ENCODE results near the gene C2orf80. TPM values are rescaled to one million over a fixed set of nuclear protein-coding genes. Genes with fewer than 3 reads are reported as not detected.

Gene C2orf80
- total and polyA plus RNA-seq, 2 donors (not counting 3 experiments of a cell fraction or from before 2014, with no cell fraction given) = not detected

DNA sequence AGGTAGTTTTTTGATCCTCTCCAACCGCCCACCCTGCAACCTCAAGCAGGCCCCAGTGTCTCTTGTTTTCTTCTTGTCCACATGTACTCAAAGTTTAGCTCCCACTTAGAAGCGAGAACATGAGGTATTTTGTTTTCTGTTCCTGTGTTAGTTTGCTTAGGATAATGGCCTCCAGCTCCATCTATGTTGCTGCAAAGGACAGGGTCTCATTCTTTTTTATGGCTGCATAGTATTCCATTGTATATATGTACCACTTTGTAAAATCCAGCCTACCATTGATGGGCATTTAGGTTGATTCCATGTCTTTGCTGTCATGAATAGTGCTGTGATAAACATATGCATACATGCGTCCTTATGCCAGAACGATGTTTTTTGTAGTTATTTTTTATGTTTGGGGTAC, 62.7 kb downstream of the C2orf80 start:
- no TSS peak for BruUV-seq (replicated peaks)

More for the DNA sequence above, 62.7 kb downstream of the C2orf80 start:
- POLR2A ChIA-PET = no interaction called here
- Histone ChIP-seq H3K27me3 (ENCODE audit: control insufficient read depth in 2 of 2, insufficient read depth in 2 of 2, low read length in 2 of 2) (peaks cover 9 to 23% of the 10 kb centered on the region in 2 experiments), H3K9me1 (replicated peaks; ENCODE audit: control insufficient read depth, extremely low read depth, insufficient read depth, low read length) (no peaks in the 10 kb centered on the region), H3K9me3 (replicated peaks; ENCODE audit: control insufficient read depth, insufficient read depth, low read length) (no peaks in the 10 kb centered on the region), H3K36me3 (ENCODE audit: control insufficient read depth in 2 of 2, extremely low read depth in 1 of 2, insufficient read depth in 2 of 2, low read length in 2 of 2) (no peaks in the 10 kb centered on the region), H2AFZ (ENCODE audit: low read depth, low read length) (no peak overlapping the region), H3K27ac (ENCODE audit: insufficient read depth, low read depth, low read length) (no peak overlapping the region), H3K4me2 (ENCODE audit: insufficient read depth, low read length) (no peak overlapping the region), H3K4me1 (ENCODE audit: control insufficient read depth, extremely low read depth, insufficient read depth, low read length) (no peaks in the 10 kb centered on the region), H3K79me2 (ENCODE audit: control insufficient read depth, insufficient read depth, low read length) (no peaks in the 10 kb centered on the region), H4K20me1 (replicated peaks; ENCODE audit: control insufficient read depth, extremely low read depth, insufficient read depth, low read length) (no peaks in the 10 kb centered on the region), H3K9ac (replicated peaks; ENCODE audit: extremely low read depth, insufficient read depth, low read length) (no peak overlapping the region), H3K4me3 (replicated peaks in 1 of 3; ENCODE audit: insufficient read depth in 1 of 3, low read depth in 1 of 3, low read length in 3 of 3) (no peak overlapping the region)
- CTCF ChIA-PET = no interaction called here
- DNase-seq (ENCODE audit: low read depth, low spot score) = no peak
- TF ChIP-seq POLR2A (IDR thresholded peaks at IDR 0.05; ENCODE audit: low read depth, low read length) (no peak), MAX (IDR thresholded peaks at IDR 0.05; ENCODE audit: insufficient read depth, insufficient read length) (no peak), EZH2 (IDR thresholded peaks at IDR 0.05; ENCODE audit: borderline replicate concordance, low read depth, low read length, severe bottlenecking) (no peak), GATA2 (IDR thresholded peaks at IDR 0.05; ENCODE audit: insufficient read depth, insufficient read length, low read depth, low read length) (no peak), POLR2AphosphoS5 (IDR thresholded peaks at IDR 0.05; ENCODE audit: insufficient read depth, low read depth, low read length) (no peak), JUN (IDR thresholded peaks at IDR 0.05; ENCODE audit: borderline replicate concordance, insufficient read depth, insufficient read length, low read depth) (no peak), MYC (IDR thresholded peaks at IDR 0.05; ENCODE audit: low read depth, low read length) (no peak), FOS (IDR thresholded peaks at IDR 0.05; ENCODE audit: borderline replicate concordance, insufficient read depth, low read length) (no peak)
- TF ChIP-seq, protein P1, sequence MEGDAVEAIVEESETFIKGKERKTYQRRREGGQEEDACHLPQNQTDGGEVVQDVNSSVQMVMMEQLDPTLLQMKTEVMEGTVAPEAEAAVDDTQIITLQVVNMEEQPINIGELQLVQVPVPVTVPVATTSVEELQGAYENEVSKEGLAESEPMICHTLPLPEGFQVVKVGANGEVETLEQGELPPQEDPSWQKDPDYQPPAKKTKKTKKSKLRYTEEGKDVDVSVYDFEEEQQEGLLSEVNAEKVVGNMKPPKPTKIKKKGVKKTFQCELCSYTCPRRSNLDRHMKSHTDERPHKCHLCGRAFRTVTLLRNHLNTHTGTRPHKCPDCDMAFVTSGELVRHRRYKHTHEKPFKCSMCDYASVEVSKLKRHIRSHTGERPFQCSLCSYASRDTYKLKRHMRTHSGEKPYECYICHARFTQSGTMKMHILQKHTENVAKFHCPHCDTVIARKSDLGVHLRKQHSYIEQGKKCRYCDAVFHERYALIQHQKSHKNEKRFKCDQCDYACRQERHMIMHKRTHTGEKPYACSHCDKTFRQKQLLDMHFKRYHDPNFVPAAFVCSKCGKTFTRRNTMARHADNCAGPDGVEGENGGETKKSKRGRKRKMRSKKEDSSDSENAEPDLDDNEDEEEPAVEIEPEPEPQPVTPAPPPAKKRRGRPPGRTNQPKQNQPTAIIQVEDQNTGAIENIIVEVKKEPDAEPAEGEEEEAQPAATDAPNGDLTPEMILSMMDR (IDR thresholded peaks at IDR 0.05; ENCODE audit: extremely low read depth in 1 of 2, insufficient read depth in 1 of 2, low read depth in 1 of 2, low read length in 2 of 2) = no peak
- dilution Hi-C loops (cut with MboI; ENCODE audit: extremely low pct_ligation_motif_present, low sequenced_read_pairs) = no loop called here
- no peak for FAIRE-seq
- intact Hi-C loops (cut with micrococcal nuclease) = no loop called here
